Glomerular endothelial cell (primary cell): ENCODE results near the gene BET1L. TPM values are rescaled to one million over a fixed set of nuclear protein-coding genes. Genes with fewer than 3 reads are reported as not detected.
"Not testable (repeated sequence)": the region's sequence is repeated elsewhere in the genome, so short reads cannot be mapped to it uniquely, and the experiment has no call there.

Source experiments
- DNase-seq: peaks from one replicate; pipeline ENCODE4 v3.0.0-alpha.2; 2011; ENCODE audit warnings: low read depth, low spot score; ENCODE audit errors: extremely low read depth
- total RNA-seq: library from RNA; depleted of rRNA; stranded (reverse); fragments of >200 nt; gene quantifications from 2 replicates; pipeline ENCODE4 v1.2.3, GENCODE V29; 2015

Gene BET1L
- total RNA-seq, 1 donor from 2014 or later = 29.1 TPM

DNA sequence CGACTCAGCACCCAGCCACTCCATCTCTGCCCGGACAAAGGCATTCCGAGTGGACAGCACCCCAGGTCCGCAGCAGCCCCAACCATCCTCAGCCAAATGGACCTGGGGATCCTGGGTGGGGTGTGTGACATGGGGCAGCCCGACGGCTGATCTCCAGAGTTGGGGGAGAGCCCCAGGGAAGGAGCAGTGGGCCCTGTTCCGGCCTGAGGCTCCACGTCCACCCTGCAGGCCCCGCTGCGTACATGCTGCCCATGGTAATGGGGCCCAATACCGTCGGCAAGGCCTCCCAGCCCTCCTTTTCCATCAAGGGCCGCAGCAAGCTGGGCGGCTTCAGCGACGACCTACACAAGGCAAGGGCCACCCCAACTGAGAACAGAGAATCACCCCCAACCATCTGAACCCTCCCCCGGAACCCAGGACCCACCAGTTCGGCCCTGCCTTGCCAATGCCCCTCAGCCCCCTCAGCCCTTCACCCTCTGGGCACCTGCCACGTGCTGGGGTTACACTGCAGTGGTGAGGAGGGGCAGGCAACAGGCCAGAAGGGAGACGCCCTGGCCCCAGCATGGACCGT lies 8.9 kb downstream of the BET1L start:
- DNase-seq = no peak

DNA sequence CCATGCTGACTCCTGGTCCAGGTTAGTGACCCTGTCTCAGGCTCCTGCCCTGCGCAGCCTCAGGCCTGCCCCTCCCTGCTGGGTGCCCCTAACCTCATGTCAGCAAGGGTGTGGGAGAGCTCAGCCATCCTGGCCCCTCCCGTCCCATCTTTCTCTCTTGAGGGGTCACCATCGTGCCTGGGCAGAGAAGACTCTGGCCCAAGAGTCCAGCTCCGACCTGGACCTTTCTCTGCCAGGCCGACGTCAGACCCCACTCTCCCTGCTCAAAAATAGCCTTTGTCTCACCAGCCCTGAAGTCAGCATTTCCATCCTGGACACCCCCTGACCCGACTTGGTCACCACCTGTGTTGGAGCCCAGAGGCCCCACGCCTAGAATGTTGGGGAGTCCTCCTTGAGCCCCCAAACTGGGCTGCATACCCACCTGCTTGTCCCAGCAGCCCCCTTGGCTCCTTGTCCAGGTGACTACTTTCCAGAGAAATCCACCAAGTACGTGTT lies 9.4 kb downstream of the BET1L start:
- DNase-seq = no peak

DNA sequence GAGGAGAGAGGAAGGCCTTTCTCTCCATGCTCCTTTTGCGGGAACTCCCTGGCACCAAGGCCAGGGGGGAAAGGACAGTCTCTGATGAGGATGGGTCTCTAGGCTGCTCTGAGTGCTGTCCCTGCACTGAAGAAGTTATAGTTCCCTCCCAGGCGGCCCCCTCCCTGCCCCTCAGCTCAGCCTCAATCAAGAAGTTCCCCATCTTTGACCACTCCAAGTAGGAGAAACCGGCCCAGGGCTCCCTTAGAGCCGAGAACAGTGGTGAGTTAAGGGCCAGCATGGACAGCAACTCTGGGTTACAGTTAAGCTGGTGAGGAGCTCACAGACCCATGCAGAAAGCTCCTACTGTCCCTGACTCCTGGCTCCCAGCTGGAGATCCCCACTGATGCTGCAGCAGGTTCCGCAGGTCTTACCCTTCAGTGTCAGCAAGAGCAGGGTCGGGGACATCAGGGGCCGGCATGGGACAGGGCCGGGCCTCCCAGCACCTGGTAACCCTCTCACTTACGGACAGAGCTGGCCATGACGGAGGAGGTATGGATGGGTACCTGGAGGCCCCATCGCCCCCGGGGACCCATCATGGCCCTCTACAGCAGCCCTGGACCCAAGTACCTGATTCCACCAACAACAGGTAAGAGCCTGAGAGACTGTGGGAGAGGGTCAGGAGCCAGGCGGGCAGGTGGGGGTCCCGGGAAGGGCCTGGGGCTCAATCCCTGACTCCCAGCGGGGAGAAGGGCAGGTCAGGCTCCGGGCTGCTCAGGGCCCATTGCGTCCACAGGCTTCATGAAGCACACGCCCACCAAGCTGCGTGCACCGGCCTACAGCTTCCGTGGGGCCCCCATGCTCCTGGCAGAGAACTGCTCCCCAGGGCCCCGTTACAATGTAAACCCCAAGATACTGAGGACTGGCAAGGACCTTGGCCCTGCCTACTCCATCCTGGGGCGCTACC lies 10.1 kb downstream of the BET1L start:
- DNase-seq = no peak

DNA sequence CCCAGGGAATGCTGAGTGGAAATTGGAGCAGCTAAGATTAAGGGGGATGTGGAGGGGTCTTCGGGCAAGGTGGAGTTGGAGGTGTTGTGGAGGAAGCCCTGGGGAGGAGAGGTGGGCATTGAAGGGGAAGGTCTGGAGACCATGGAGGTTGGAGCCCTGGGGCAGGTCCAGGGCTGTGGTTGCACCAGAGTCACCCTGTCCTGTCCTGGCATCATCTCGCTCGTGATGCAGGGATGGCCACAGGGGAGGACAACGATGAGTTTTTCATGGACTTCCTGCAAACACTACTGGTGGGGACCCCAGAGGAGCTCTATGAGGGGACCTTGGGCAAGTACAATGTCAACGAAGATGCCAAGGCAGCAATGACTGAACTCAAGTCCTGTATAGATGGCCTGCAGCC lies 13.7 kb downstream of the BET1L start:
- DNase-seq = not testable (repeated sequence)

DNA sequence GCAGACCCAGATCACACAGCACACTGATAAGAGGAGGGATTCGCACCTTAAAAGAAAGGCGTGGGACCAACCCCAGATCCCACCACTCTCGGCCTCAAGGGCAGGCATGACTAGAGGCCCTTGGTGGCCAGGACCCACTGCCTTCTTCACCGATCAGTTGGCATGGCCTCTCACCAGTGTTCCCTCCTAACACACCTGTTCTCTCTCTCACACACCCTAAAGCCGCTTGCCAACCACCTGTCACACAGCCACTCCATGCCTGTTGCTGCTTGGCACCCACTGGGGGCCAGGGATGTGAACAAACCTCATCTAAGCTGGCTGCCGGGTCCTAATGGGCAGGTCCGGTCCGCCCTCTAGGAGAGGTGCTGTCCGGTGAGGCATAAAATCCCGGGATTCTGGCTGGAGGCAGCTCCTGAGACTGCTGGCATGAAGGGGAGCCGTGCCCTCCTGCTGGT lies 14.5 kb downstream of the BET1L start, which contains the start of gene SCGB1C1:
SCGB1C1 (plus strand) TSS at position 405 of the 455 bp plus-strand sequence; CDS start at position 427, 22 bp downstream.
- not testable (repeated sequence) for DNase-seq

DNA sequence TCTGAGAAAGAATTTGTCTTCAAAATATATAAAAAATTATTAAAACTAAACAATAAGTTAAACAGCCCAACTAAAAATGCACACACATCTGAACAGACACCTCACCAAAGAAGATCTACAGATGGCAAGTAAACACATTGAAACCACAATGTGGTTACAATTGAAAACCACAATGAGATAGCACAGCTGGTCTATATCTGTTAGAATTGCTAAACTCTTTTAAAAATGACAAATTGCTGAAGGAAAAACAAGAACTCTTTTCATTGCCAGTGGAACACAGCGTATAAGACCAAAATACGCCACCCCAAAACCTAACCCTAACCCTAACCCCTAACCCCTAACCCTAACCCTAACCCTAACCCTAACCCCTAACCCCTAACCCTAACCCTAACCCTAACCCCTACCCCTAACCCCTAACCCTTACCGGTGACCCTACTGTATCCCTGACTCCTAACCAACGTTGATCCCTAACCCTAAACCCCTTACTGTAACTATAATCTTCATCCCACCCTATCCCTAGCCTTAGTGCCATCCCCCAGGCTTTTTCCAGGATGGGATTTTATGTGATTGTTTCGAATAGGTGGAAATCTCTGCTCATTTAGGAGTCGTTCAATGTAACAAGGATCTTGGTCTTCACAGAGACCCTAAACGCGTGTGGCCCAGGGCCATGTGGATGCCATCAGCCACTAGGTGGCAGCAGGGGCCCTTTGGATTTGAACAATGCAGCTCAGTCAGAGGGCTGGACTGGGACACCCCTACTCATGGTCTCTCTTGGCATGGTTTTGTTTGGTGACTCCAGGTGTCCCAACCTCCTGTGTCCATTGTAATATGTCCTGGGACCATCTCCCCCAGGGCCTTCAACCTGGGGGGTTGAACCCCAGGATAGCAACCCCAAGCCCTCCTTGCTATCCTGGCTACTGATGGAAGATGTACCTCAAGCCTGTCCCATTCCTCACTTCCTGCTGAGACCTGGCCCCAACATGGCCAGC lies 15.4 kb downstream of the BET1L start:
- DNase-seq = not testable (repeated sequence)

DNA sequence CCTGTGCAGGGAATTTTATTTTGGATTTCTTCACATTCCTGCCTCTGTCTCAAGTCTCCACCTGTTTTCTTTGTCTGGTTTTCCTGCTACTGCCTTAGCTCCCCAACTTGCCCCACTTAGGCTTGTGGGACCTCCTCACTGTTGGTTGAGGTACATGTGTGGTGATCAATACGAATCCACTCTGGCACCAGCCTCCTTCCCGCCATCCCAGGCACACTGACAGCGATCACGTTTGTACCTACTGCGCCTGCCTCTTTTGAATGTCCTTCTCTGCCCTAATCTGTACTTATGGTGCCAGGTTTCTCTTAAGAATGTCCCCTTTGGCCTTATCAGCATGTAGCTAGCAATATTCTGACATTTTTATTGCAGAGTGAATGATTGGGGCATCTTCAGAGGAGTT lies 16.7 kb downstream of the BET1L start:
- DNase-seq = not testable (repeated sequence)

DNA sequence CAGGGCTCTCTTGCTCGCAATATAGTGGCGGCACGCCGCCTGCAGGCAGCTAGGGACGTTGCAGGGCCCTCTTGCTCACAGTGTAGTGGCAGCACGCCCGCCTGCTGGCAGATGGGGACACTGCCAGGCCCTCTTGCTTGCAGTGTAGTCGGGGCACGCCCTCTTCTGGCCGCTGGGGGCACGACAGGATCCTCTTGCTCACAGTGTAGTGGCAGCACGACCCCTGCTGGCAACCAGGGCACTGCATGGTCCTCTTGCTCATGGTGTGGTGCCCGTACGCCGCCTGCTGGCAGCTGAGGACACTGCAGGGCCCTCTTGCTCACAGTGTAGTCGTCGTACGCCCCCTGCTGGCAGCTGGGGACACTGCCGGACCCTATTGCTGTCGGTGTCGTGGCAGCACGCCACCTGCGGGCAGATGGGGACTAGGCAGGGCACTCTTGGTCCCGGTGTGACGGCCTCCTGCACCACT lies 17.3 kb downstream of the BET1L start:
- DNase-seq = not testable (repeated sequence)

DNA sequence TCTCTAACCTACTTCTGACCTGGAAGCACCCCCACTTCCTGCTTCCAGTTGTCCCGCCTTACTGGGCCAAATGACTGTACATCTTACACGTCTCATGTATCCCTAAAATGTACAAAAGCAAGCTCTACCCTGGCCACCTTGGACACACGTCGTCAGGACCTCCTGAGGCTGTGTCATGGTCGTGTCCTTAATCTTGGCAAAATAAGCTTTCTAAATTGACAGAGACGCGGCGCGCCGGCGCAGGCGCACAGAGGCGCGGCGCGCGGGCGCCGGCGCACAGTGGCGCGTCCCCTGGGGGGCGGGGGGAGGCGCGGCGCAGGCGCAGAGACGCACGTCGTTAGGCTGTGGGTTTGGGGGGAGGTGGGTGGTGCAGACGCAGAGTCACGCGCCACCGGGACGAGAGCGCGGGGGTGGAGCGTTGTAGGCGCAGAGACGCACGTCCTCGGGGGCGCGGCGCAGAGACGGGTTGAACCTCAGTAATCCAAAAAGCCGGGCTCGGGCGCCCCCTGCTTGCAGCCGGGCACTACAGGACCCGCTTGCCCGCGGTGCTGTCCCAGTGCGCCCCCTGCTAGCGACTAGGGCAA lies 17.9 kb downstream of the BET1L start:
- not testable (repeated sequence) for DNase-seq

DNA sequence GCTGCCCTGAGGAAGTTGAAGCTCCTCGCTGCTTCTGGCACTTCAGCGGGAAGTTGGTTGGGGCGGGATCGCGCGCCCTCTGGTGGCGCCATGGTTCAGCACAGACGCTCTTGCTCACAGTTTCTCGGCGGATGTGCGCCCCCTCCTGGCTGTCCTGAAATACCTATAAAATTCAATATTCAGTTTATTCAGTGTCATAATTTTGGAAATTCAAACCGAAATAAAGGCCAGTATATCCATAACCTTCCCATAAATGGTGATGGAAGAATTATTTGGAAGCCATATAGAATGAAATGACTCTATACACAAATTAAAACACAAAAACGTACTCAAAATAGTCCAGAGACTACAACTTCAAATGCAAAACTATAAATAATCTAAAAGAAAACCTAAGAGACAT lies 27.0 kb downstream of the BET1L start:
- DNase-seq = not testable (repeated sequence)

Other genes starting within 250 kb of the BET1L start
- gene SCGB1C1, start 14.3 kb downstream of the BET1L start, total RNA-seq = not detected in 2 replicates
- 113 and 118 TPM in 2 replicates for gene RIC8A, start 309 bp upstream of the BET1L start, total RNA-seq
- gene SIRT3, start 28.9 kb upstream of the BET1L start, total RNA-seq = 10.4 and 15.3 TPM in 2 replicates
- gene PSMD13, start 29.6 kb upstream of the BET1L start, total RNA-seq = 176 and 182 TPM in 2 replicates
- gene NLRP6, start 71.0 kb upstream of the BET1L start, total RNA-seq = not detected in 2 replicates
- gene PGGHG, start 81.7 kb upstream of the BET1L start, total RNA-seq = 19.7 and 40.7 TPM in 2 replicates
- not detected in 2 replicates for gene IFITM5, start 92.1 kb upstream of the BET1L start, total RNA-seq
- gene IFITM2, start 100.4 kb upstream of the BET1L start, total RNA-seq = 161 and 344 TPM in 2 replicates
- 9.8 and 86.5 TPM in 2 replicates for gene IFITM1, start 106.6 kb upstream of the BET1L start, total RNA-seq
- gene IFITM3, start 113.5 kb upstream of the BET1L start, total RNA-seq = 253 and 440 TPM in 2 replicates
- 4.7 and 5.3 TPM in 2 replicates for gene B4GALNT4, start 162.1 kb upstream of the BET1L start, total RNA-seq
- gene PKP3, start 186.8 kb upstream of the BET1L start, total RNA-seq = 0.41 and 1.9 TPM in 2 replicates
- gene SIGIRR, start 207.6 kb upstream of the BET1L start, total RNA-seq = 71.5 and 84.7 TPM in 2 replicates
- 1.2 and 2.0 TPM in 2 replicates for gene ANO9, start 234.6 kb upstream of the BET1L start, total RNA-seq
- gene PTDSS2, start 242.9 kb upstream of the BET1L start, total RNA-seq = 59.9 and 68.8 TPM in 2 replicates